Esophagus muscularis mucosa (tissue), 3 donors: ENCODE measurements around the gene CEP170B.

Experiments
- CTCF ChIP-seq, 3 experiments: fragments of 200-600 bp in 2 of 3; fragments of 450-650 bp in 1 of 3; sonication (generic) in 2 of 3; IDR thresholded peaks; one replicate each; pipeline ENCODE4 v1.5.1; 2017 to 2019; ENCODE audit warnings: antibody characterized with exemption in 3 of 3, mild to moderate bottlenecking in 2 of 3, moderate library complexity in 1 of 3
- POLR2A ChIP-seq: fragments of 450-650 bp; IDR thresholded peaks from one replicate; pipeline ENCODE4 v1.6.1; 2017; ENCODE audit warnings: antibody characterized with exemption, moderate library complexity, mild to moderate bottlenecking, low read depth
- POLR2AphosphoS5 ChIP-seq, 2 donors: sonication (generic); formaldehyde crosslinking; IDR thresholded peaks; one replicate each; pipeline ENCODE4 v1.6.1; 2017; ENCODE audit warnings: antibody characterized with exemption in 2 of 2

GRCh38 chr14:104886690-104887622 lies 21.9 kb downstream of the CEP170B start:
- TF ChIP-seq POLR2AphosphoS5 (IDR thresholded peaks at IDR 0.05), result no peak
- no peak for TF ChIP-seq POLR2A
- TF ChIP-seq CTCF (IDR thresholded peaks at IDR 0.05), result no peak
